MM.1S (cell line): ENCODE data around the gene OR10G7.

Source experiments
- CTCF ChIP-seq: fragments of 300-600 bp; sonication (generic); IDR thresholded peaks from 2 replicates; pipeline ENCODE4 v1.5.1; 2016; ENCODE audit warnings: antibody characterized with exemption, low read length, mixed read lengths
- EZH2 ChIP-seq: fragments of 300-600 bp; sonication (generic); optimal IDR thresholded peaks from 2 replicates; pipeline ENCODE3; 2017; ENCODE audit warnings: low read depth, mild to moderate bottlenecking, antibody characterized with exemption, low read length, mixed read lengths
- EZH2phosphoT487 ChIP-seq: fragments of 300-600 bp; sonication (generic); IDR thresholded peaks from 2 replicates; pipeline ENCODE4 v1.6.1; 2018; ENCODE audit warnings: antibody characterized with exemption, low read length

GRCh38 chr11:124052966-124053365, 11.8 kb upstream of the OR10G7 start:
- TF ChIP-seq CTCF (no peak), EZH2 (no peak), EZH2phosphoT487 (no peak)
